SK-MEL-5 (cell line): ENCODE measurements around the gene HACD2. TPM values are rescaled to one million over a fixed set of nuclear protein-coding genes. Genes with fewer than 3 reads are reported as not detected.

ENCODE experiments used
- DNase-seq: peaks from one replicate; pipeline ENCODE4 v3.0.0-alpha.2; 2016; ENCODE audit warnings: low read depth, low spot score
- in situ Hi-C: cut with HindIII; loops from 2 replicates; pipeline ENCODE4 v1.10.0; 2016; ENCODE audit warnings: low sequenced_read_pairs, high pct_unique_total_duplicates, low pct_unique_long_range_greater_than_20kb
- total RNA-seq: library from RNA; depleted of rRNA; stranded (reverse); fragments of >200 nt; shearing (Covaris generic); gene quantifications from 2 replicates; pipeline ENCODE4 v1.2.3, GENCODE V29; 2014

The HACD2 gene
- total RNA-seq, 1 experiment from 2014 or later = 13.7 TPM

DNA sequence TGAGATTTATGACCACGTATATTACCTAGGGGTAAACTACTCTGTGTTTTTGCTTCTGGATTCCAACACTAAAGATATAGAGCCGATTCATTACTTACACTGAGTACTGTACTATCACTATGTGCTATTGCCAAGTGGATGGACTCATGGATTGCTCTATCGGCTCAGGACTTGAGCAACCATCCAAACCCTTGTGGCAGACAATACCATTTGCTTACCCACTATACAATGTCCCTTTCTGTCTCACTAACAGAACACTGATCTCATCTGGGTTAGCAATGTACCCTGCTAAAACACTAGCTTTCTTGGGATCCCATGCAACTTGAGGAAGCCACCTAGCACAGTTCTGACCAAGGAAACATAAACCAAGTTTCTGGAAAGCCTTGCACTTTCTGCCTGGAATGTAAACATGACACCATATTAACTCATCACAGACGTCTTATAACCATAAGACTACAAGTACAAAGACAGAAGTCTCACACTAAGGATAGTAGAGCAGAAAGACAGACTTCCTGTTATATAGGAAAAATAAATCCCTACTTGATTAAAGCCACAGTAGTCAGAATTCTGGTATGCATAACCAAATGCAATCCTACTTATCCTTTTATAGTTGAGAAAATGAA is 38.6 kb downstream of the HACD2 start:
- peak; percentile 28 for DNase-seq
- in situ Hi-C loops = no loop called here

DNA sequence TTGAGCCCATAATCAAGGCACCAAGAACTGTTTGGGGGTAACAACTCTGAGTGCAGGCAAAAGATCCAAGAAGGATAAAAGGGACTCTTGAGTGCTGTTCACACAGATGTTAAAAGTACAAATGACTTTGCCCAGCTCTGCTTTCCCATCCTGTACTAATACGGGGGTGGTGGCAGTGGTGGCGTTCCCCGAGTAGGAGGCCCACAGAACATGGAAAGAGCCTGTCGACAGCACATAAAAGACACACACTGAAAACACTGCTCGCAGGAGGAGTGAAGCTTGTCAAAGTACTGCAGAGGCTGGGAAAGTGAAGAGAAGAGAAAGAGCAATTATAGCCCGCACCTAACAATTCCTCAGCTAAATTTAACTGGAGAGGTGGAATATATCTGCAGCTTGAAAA is 40.9 kb downstream of the HACD2 start:
- DNase-seq = no peak
- in situ Hi-C loops = no loop called here

DNA sequence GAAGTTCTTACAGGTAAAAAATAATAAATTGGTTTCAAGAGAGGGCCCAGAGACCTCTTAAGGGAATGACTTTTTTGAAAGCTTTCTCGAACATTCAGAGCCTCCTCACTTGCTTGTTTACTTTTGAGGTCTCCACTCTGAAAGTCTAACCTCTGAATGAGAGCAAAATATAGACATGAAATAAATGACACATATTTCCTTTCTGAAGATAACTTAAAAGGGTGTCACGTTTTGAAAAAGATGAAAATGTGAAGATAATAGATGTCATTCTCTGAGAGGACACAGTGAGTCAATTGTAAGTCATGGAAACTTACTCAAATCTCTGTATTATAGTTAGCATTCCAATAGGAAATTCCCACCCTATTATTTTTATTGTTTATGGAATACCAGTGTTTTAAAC is 44.6 kb downstream of the HACD2 start:
- in situ Hi-C loops = no loop called here
- no peak for DNase-seq

DNA sequence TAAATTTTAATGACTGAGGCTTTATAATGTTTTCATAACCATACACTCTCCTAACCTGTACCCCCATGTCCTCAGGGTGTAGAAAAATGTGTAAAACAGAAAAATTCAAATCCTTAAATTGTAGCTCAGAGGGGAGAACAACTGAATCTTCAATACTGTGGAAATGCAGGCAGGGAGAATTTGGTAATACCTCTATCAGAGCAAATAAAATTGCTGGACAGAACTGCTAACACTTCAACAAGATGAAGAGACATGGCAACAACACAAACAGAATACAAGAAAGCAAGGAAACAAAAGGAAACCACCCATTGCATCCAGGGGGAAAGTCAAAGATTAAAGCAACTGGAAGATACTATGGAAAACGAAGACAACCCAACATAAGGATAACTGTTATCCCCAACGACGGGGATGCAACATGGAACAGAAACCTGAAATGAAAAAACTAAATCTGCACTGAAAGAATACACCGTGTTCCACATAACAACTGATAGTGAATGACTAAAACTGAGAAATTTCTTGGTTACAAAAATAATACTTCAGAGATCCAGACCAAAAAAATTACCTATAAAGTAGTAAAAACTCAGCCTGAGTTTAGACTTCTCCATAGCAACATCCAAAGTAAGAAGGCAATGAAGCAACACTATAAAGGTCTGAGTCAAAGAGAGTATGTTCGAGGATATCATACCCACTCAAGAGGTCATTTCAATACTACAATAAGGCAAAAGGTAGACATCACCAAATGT is 48.5 kb downstream of the HACD2 start:
- in situ Hi-C loops = no loop called here
- no peak for DNase-seq

DNA sequence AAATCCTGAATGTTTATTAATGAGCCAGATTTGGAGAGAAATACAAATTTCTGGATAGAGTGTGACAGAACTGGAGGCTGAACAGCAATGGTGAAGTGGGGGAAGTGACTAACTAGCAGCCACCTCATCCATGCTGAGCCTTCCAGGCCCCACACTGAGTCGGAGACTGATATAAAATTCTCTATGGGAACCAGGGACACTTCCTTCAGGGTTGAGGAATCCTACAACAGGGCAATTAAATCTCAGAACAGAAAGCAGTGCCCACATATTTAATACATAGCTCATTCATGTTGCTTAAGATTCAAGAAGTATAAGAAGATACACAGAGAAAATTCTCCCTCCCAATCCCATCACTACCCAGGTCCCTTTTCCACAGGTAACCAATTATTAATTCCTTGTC is 49.3 kb downstream of the HACD2 start:
- in situ Hi-C loops = no loop called here
- no peak for DNase-seq

DNA sequence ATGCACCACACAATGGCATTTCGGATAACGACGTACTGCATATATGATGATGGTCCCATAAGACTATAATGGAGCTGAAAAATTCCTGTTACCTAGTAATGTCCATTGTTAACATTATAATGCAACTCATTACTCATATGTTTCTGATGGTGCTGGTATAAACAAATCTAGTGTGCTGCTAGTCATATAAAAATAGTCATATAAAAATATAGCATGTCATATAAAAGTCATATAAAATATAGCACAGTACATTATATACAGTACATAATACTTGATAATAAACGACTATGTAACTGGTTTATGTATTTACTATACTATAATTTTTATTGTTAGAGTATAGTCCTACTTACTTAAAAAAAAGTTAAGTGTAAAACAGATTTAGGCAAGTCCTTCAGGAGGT is 50.6 kb downstream of the HACD2 start:
- in situ Hi-C loops = no loop called here

DNA sequence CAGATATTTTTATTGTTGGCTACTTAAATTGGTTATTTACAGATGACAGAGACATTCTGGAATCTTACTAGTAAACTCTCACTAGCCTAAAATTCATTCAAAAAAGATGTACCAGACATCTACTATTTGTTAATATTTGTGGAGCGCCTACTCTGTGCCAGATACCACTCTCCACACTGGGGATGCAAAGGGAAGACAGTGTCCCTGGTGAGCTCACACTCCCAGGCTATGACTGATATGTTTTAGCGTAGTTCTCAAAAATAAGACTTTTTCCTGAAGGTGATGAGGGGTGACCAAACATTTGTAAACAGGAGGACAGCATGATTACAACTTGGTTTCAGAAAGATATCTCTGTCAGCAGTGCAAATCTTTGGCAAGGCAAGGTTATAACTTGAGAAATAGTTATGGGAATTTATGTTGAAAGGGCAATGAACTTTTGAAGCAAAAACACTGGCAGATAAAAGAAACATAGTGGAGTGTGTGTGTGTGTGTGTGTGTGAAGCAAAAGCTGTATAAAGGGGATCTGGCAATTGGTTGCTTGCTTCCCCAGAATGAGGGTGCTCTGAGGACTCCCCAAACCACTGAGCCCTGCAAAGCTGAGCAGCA is 51.2 kb downstream of the HACD2 start:
- DNase-seq = no peak
- in situ Hi-C loops = no loop called here

More for the DNA sequence above, 50.6 kb downstream of the HACD2 start:
- DNase-seq = no peak

DNA sequence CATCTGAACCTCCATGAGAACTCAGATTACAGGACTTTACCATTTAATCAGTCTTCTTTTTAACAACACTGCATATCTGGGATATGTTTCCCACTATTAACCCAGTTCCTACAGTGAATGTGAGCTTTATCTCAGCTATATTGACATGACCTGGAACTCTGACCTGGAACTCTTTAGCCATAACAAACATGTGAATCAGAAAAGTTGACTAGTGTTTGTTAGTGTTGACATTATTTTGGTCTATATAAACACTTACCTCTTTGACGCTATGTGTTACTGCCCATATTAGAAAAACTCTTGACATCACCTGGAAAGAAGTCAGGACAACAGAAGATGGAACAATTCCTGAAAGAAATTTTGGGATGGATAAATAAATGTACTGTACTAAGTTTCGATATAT is 56.7 kb downstream of the HACD2 start:
- DNase-seq = no peak

DNA sequence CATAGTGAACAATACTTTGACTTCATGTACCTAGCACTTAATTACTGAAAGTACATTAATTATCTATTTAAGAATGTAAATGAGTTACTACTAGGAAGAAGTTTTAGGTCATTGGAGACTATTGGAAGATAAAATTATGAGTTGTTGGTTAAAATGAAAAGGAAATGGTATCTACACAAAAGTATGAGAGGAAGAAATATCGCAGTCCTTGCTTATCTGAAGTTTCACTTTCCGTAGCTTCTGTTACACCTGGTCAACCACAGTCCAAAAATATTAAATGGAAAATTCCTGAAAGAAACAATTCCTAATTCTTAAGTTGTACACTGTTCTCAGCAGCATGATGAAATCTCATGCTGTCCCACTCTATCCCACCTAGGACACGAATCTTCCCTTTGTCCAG is 57.8 kb downstream of the HACD2 start:
- in situ Hi-C loops = no loop called here
- DNase-seq = no peak

More for the DNA sequence above, 56.7 kb downstream of the HACD2 start:
- in situ Hi-C loops = no loop called here

DNA sequence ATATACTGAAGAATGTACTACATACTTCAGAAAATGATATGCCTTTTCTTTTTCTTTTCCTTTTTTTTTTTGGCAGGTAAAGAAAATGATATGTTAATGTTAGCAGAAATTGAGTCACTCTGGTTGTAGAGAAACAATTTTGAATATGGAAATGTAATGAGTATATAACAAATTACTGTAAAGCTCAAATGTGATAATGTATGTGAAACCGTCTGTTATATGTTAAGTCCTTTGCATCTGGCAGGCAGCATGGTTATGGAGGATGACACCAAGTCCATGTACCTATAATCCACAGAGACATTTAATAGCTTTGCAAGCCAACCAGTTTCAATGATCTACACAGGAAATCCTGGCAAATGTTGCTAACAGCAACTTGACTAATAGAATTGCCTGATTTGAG is 58.4 kb downstream of the HACD2 start:
- in situ Hi-C loops = no loop called here
- no peak for DNase-seq

DNA sequence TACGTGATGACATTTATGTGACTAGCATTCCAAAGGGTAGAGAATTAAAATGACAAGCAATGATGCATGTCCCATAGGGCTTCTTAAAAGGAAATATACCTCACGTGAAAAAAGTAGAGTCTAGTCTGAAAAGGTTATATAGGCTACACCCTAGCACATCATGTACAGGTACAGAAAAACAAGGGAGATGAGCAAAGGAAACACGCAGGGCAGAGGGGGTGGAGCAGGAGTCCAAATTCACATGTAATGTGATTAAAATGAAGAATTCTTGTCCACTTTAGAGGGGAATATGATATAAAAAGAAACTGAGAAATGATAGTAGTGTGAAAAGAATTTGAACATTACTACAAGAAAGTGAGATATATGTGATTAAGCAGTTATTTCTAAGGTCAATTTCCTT is 59.4 kb downstream of the HACD2 start:
- in situ Hi-C loops = no loop called here
- DNase-seq = no peak

DNA sequence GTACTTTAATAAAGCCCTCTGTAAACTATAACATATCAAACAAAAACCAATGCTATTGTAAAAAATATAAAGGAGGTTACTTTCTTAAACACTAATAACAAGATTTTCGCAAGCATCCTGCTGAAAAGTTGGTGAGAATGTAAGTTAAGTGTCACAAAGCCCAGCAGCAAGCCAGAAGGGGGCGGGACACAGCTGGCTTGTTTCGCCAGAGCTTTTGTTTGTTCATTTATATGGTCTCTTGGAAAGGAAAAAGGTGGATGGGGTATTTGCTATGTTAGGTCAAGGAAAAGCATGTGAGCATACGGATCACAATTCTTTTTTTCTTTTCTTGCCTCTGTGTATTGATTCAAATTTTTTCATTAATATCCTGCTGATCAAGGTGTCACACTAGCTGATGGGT is 59.9 kb downstream of the HACD2 start:
- DNase-seq = no peak
- in situ Hi-C loops = no loop called here

DNA sequence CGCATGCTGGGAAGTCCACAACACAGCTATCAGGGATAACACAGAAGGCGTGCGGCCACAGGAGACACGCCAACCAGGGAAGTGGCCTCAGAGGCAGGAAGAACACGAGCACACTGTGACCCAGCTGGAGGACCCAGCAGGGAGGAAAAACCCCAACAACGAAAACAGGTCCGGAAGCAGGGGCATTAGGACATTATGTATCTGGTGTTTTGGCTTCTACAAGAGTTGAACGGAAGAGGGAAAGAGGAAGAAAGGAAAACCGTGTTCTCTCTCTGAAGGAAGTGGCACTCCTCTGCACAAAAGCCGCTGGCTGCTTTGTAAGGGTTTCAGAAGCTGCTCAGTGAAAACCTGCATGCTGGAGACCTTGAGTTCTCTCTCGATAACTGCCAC is 61.8 kb downstream of the HACD2 start:
- DNase-seq = no peak
- in situ Hi-C loops = no loop called here

DNA sequence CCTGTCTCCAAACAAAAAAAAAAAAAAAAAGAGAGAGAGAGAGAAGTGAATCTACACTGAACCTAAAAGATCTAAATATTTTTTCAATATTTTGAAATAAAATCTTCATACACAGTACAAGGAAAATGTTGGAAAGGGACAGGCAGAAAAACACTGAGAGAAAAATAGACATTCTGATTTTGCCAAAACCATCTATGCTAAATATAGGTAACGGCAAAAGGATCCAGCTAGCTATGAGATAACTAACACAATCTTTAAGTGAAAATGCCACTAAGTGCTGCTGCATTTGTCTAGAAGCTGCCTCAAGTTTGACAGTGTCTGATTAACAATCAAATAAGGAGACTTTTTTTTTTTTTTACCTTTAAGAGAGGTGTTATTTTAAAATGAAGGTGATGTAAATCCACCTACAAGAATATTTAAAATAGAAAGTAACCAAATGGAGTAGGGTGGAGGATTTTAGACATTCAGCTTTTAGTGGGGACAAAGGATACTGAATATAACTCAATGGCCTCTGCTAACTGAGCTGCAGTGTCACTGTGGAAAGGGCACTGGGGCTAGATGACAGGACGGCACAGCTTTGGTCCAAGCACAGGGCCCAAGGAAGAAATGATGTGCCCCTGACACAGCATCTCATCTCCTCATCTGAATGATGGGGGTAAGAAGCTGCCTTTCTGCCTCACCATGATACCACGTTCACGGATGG is 62.4 kb downstream of the HACD2 start:
- in situ Hi-C loops = no loop called here
- DNase-seq = no peak

DNA sequence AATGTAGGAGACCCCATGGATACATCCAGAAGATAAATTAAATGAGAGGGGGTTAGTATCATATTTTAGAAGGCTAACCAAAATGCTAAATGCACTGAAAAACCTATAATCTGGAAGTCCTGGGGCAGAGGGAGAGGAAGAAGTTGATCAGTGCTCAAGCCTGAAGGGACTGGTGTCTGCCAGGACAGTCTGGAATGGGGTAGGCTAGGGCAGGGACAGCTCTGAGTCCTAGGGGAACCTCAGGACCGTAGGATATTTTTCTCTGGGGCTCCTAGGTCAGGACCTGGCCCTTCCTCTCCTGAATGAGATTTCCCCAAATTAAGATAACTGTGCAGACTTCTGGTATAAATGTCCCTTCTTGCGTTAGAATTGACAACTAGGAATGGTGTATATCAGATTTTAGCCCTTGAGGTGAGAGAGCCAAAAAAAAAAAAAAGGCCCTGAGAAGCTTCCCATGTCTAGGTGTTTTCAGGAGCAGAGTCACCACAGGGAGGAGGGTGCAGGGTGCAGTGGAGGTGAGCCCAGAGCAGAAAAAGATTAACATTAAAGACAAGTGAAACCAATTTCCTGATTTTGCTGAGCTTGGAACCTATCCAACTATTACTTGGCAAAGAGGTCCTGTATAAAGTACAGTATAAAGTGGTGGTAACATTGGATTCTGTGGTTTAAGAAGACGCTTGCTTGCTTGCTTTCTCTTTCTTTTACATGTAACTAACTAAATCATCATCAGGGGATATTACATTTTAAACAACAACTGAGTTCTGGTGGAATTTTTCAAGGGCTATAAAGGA is 63.5 kb downstream of the HACD2 start:
- no peak for DNase-seq
- in situ Hi-C loops = no loop called here

DNA sequence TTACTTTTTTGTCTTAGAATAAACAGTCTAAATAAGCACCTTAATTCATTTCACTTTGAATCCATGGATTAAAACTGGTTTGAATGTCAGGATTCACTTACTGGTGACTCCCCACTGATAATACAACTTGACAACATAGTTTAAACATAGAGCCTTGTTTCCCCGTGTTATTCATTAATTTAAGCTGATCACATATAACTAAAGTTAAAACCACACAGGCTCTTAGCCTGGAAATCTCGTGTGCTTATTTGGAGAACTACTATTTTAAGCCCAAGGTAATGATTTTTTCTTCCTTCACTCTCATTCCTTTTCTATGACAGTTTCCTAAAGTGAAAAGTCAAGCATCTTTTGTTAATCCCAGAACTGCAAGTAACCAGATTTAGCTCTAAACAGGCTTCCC is 64.2 kb downstream of the HACD2 start:
- DNase-seq = no peak
- in situ Hi-C loops = no loop called here

DNA sequence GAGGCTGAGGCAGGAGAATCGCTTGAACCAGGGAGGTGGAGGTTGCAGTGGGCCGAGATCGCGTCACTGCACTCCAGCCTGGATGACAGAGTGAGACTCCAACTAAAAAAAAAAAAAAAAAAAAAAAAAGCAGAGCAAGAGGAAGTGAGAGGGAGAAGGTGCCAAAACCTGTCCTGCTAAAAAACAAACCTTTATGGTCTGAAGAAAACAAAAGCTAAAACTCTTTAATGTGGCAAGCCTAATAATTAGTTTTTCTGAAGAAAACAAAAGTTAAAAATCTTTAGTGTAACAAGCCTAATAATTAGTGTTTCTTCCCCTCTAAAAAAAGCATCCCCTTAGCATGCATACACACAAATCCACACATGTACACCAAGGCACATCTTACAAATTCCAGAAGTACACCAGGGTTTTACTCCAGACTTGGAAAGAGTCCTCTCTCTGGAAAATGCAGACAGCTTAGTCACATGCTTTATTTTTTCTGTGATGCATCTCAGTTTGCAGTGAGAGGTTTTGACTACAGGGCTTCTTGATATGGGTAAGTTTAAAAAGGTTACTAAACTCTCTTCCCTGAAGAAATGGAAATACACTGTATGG is 65.9 kb downstream of the HACD2 start:
- in situ Hi-C loops = no loop called here
- no peak for DNase-seq
